Liver (tissue), 9 donors: ENCODE results near the gene ZNF655. TPM values are rescaled to one million over a fixed set of nuclear protein-coding genes. Genes with fewer than 3 reads are reported as not detected.

ENCODE experiments used
- DNase-seq: peaks from one replicate; pipeline ENCODE4 v3.0.0-alpha.2; 2017; ENCODE audit warnings: low spot score
- H3K27ac ChIP-seq, 2 donors: one replicate each; pipeline ENCODE4 v1.7.0; 2013; ENCODE audit warnings: inconsistent platforms in 2 of 2, low read length in 2 of 2, control low read depth in 1 of 2, low read depth in 1 of 2, mild to moderate bottlenecking in 1 of 2
- H3K27me3 ChIP-seq, 4 donors: one replicate each; pipeline versions ENCODE4 v1.6.1 to v1.7.0; 2013; ENCODE audit warnings: low read length in 3 of 4, inconsistent platforms in 1 of 4, mild to moderate bottlenecking in 1 of 4, moderate library complexity in 1 of 4; ENCODE audit not compliant: control insufficient read depth in 4 of 4, insufficient read depth in 4 of 4
- H3K36me3 ChIP-seq, 4 donors: one replicate each; pipeline versions ENCODE4 v1.6.1 to v1.7.0; 2013; ENCODE audit warnings: low read length in 3 of 4, mild to moderate bottlenecking in 3 of 4, low read depth in 1 of 4, moderate library complexity in 1 of 4; ENCODE audit not compliant: control insufficient read depth in 4 of 4, insufficient read depth in 3 of 4
- H3K4me1 ChIP-seq, 4 donors: one replicate each; pipeline versions ENCODE4 v1.6.1 to v1.7.0; 2013; ENCODE audit warnings: low read length in 3 of 4, mild to moderate bottlenecking in 3 of 4, moderate library complexity in 1 of 4; ENCODE audit not compliant: control insufficient read depth in 4 of 4, insufficient read depth in 4 of 4
- H3K4me3 ChIP-seq, 3 donors: one replicate each; pipeline versions ENCODE4 v1.6.1 to v1.7.0; 2013; ENCODE audit warnings: low read length in 3 of 3, control low read depth in 1 of 3, low read depth in 1 of 3, mild to moderate bottlenecking in 1 of 3
- H3K9ac ChIP-seq, 2 donors: one replicate each; pipeline ENCODE4 v1.7.0; 2013; ENCODE audit warnings: low read length in 2 of 2, mild to moderate bottlenecking in 2 of 2, moderate library complexity in 2 of 2, control low read depth in 1 of 2, low read depth in 1 of 2
- H3K9me3 ChIP-seq, 4 donors: one replicate each; pipeline versions ENCODE4 v1.6.1 to v1.7.0; 2013; ENCODE audit warnings: low read length in 3 of 4; ENCODE audit not compliant: control insufficient read depth in 4 of 4
- EGR1 ChIP-seq, 2 donors: IDR thresholded peaks; 2 replicates each; pipeline ENCODE4 v1.6.1; 2016 to 2018; ENCODE audit warnings: antibody characterized with exemption in 2 of 2, low read depth in 2 of 2
- FOXA1 ChIP-seq: IDR thresholded peaks from 2 replicates; pipeline ENCODE4 v1.6.1; 2016; ENCODE audit warnings: antibody characterized with exemption
- GABPA ChIP-seq, 2 donors: IDR thresholded peaks in 1 of 2; conservative IDR thresholded peaks in 1 of 2; 2 replicates each; pipeline ENCODE4 v1.6.1; 2016; ENCODE audit warnings: antibody characterized with exemption in 2 of 2, mild to moderate bottlenecking in 1 of 2, moderate library complexity in 1 of 2
- HNF4A ChIP-seq, 2 donors: conservative IDR thresholded peaks; 2 replicates each; pipeline ENCODE4 v1.6.1; 2016; ENCODE audit warnings: antibody characterized with exemption in 2 of 2, mild to moderate bottlenecking in 2 of 2
- HNF4G ChIP-seq: IDR thresholded peaks from 2 replicates; pipeline ENCODE4 v1.6.1; 2016; ENCODE audit warnings: antibody characterized with exemption
- JUND ChIP-seq, 2 donors: IDR thresholded peaks; 2 replicates each; pipeline ENCODE4 v1.6.1; 2016; ENCODE audit warnings: antibody characterized with exemption in 2 of 2
- RAD21 ChIP-seq, 2 donors: IDR thresholded peaks; 2 replicates each; pipeline ENCODE4 v1.6.1; 2016; ENCODE audit warnings: antibody characterized with exemption in 2 of 2, mild to moderate bottlenecking in 2 of 2
- REST ChIP-seq: IDR thresholded peaks from 2 replicates; pipeline ENCODE4 v1.6.1; 2016; ENCODE audit warnings: antibody characterized with exemption, mild to moderate bottlenecking
- TAF1 ChIP-seq: conservative IDR thresholded peaks from 2 replicates; pipeline ENCODE4 v1.6.1; 2016; ENCODE audit warnings: antibody characterized with exemption, mild to moderate bottlenecking
- YY1 ChIP-seq: IDR thresholded peaks from 2 replicates; pipeline ENCODE4 v1.6.1; 2016; ENCODE audit warnings: antibody characterized with exemption, mild to moderate bottlenecking
- ZBTB33 ChIP-seq: IDR thresholded peaks from 2 replicates; pipeline ENCODE4 v1.6.1; 2016; ENCODE audit warnings: antibody characterized with exemption
- WGBS: extraction: QIAGEN DNeasy Blood & Tissue Kit; methylation state at CpG from one replicate; pipeline ENCODE4 v1.1.7; 2013; 5-methylcytosine and 5-hydroxymethylcytosine counted together
- polyA plus RNA-seq, 2 donors: library from polyadenylated mRNA; stranded (reverse) in 1 of 2; unstranded in 1 of 2; fragments of 200-250 nt in 1 of 2; fragments of >200 nt in 1 of 2; fragmentation: Nextera tagmentation in 1 of 2; extraction: Ambion mirVana in 1 of 2; gene quantifications; one replicate each; pipeline versions ENCODE4 v1.2.1 to v1.2.3, GENCODE V29; 2013 to 2015
- total RNA-seq, 2 donors: library from RNA; depleted of rRNA; stranded (reverse); fragments of >200 nt; gene quantifications; one replicate each; pipeline ENCODE4 v1.2.3, GENCODE V29; 2014
- donor health status: healthy.
- donor health status: healthy.
- donor health status: healthy.
- donor health status: healthy.
- donor health status: healthy.

ZNF655 gene
- total and polyA plus RNA-seq, 4 donors, result 15.9 to 59.7 (median 32.4) TPM

GRCh38 chr7:99594948-99595745 lies 36.7 kb downstream of the ZNF655 start:
- WGBS, result 80% methylated on average over 7 of the region's 7 CpGs
- no peak for TF ChIP-seq HNF4G
- TF ChIP-seq YY1, result no peak
- no peak for TF ChIP-seq REST
- TF ChIP-seq ZBTB33, result no peak
- no peak for TF ChIP-seq JUND (IDR thresholded peaks at IDR 0.05)
- TF ChIP-seq TAF1, result no peak
- no peak for TF ChIP-seq EGR1 (IDR thresholded peaks at IDR 0.05; ENCODE audit: low read depth in 2 of 2)
- TF ChIP-seq RAD21 (IDR thresholded peaks at IDR 0.05), result no peak
- no peak for TF ChIP-seq HNF4A (conservative IDR thresholded peaks at IDR 0.05)
- no peak for TF ChIP-seq GABPA (IDR thresholded peaks at IDR 0.05 in 1 of 2, conservative IDR thresholded peaks at IDR 0.05 in 1 of 2)
- TF ChIP-seq FOXA1, result no peak
- no peaks in the 10 kb centered on the region for H3K4me1 ChIP-seq

GRCh38 chr7:99596408-99596955 lies 38.0 kb downstream of the ZNF655 start:
- no peak for TF ChIP-seq GABPA (IDR thresholded peaks at IDR 0.05 in 1 of 2, conservative IDR thresholded peaks at IDR 0.05 in 1 of 2)
- 90% methylated on average over 1 of the region's 1 CpG for WGBS
- Histone ChIP-seq H3K9ac (no peak overlapping the region), H3K4me1 (no peaks in the 10 kb centered on the region), H3K9me3 (no peaks in the 10 kb centered on the region), H3K4me3 (no peak overlapping the region), H3K36me3 (no peaks in the 10 kb centered on the region), H3K27me3 (no peaks in the 10 kb centered on the region), H3K27ac (no peak overlapping the region)
- no peak for DNase-seq

More at GRCh38 chr7:99594948-99595745, 36.7 kb downstream of the ZNF655 start:
- no peaks in the 10 kb centered on the region for H3K9me3 ChIP-seq
- no peaks in the 10 kb centered on the region for H3K27me3 ChIP-seq
- DNase-seq, result no peak
- H3K36me3 ChIP-seq, result no peaks in the 10 kb centered on the region
- H3K9ac ChIP-seq, result no peak overlapping the region
- no peak overlapping the region for H3K27ac ChIP-seq
- H3K4me3 ChIP-seq, result no peak overlapping the region
